GM21529 (cell line): ENCODE data around the gene NLRP4.

Experiments used
- ATAC-seq: cut with Tn5 transposase; IDR thresholded peaks from one replicate; pipeline ENCODE4 v1.9.1; 2021; ENCODE audit not compliant: unreplicated experiment

NLRP4 gene, protein sequence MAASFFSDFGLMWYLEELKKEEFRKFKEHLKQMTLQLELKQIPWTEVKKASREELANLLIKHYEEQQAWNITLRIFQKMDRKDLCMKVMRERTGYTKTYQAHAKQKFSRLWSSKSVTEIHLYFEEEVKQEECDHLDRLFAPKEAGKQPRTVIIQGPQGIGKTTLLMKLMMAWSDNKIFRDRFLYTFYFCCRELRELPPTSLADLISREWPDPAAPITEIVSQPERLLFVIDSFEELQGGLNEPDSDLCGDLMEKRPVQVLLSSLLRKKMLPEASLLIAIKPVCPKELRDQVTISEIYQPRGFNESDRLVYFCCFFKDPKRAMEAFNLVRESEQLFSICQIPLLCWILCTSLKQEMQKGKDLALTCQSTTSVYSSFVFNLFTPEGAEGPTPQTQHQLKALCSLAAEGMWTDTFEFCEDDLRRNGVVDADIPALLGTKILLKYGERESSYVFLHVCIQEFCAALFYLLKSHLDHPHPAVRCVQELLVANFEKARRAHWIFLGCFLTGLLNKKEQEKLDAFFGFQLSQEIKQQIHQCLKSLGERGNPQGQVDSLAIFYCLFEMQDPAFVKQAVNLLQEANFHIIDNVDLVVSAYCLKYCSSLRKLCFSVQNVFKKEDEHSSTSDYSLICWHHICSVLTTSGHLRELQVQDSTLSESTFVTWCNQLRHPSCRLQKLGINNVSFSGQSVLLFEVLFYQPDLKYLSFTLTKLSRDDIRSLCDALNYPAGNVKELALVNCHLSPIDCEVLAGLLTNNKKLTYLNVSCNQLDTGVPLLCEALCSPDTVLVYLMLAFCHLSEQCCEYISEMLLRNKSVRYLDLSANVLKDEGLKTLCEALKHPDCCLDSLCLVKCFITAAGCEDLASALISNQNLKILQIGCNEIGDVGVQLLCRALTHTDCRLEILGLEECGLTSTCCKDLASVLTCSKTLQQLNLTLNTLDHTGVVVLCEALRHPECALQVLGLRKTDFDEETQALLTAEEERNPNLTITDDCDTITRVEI

DNA sequence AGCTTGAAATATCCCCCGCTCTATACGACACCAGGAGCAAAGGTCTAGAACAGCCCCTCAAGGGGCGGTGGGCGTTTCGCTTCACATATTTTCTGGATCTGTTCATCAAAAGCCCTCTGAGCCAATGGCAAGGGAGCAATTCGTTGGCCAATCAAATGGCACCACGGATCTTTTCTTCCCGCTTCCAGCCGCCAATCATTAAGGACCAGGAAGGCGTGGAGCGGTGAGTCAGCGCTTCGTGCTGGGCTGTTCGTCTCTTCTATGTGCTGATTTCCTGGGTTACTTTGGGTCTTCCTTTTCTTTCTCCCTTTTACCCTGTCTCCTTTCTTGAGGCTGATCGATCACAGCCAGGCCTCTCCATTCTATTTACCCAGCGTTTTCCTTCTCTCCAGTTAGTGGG is at the start of gene NLRP4:
TSS of gene NLRP4 (plus strand) at position 201 of the 400 bp plus-strand sequence. CDS start 15,541 bp downstream, outside the sequence.
- ATAC-seq = no peak

DNA sequence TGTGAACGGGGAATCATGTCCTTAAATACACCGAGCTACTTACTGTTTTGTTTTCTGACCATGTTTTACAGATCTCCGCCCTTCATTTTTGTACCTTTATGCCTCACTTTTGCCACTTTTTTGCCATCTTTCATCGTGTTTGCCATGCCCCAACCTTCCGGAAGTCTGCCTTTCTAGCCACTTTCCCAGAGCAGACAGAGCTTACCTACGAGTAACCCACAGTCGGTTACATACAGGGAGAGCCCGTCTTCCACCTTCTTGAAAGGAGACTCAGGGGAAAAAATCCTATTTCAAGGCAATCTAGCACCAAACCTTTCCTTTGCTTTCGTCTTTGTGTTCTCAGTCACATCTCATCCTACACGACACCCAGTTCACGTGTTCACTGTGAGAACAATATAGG is 41.3 kb upstream of the NLRP4 start:
- no peak for ATAC-seq

DNA sequence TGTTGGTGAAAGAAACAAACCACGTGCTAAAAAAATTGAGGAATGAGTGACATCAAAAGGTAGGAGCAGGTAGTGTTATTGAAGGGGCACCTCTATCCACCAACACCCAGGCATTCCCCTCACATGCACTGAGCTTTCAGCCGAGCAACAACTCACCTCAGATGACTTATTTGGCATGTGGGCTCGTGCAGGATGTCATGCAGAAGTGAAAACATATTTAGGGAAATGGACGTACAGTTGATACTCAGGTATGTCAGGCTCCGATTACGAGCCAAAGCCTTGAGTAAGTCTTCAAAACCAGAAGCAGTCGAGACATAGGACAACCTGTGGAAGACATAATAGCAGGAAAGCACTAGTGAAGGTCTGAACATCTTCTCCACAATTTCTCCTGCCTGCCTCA is 34.9 kb upstream of the NLRP4 start:
- no peak for ATAC-seq

DNA sequence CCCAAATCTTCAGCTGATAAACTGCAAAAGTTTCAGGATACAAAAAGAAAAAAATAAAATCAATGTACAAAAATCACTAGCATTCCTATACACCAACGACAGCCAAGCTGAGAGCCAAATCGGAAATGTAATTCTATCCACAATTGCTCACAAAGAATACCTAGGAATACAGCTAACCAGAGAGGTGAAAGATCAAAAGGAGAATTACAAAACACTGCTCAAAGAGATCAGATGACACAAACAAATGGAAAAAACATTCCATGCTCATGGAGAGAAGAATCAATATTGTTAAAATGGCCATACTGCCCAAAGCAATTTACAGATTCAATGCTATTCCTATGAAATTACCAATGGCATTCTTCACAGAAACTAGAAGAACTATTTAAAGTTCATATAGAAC is 34.1 kb upstream of the NLRP4 start:
- no peak for ATAC-seq

DNA sequence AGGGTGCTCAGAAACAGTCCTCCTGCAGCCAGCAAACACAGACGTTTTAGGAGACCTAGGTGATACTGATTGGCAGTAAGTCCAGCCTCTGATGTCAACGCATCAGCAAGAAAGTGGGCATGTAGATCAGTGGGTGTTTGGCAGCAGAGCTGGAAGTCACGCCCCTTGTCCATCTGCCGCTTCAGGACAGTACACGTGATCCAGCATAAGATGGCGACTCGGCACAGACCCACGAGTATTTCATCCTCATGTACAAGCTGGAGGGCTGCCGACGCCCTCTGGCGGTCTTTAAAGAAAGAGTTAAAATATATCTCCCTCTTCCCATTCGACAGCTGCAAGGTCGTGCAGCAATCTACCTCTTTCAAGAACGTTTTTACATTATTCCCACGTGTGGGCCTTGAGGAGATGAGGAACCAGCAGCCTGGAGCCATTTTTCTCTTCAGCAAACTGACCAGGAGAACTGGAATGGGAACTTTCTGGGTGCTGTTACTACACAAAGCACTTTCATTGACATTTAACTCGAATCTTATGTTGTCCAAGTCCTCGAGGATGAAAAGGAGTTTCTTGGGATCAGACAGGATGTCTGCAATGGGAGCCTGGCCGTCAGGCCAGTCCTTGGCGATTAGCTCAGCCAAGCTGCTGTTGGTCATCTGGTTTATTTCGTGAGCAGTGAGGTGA is 26.8 kb upstream of the NLRP4 start:
- ATAC-seq = no peak

DNA sequence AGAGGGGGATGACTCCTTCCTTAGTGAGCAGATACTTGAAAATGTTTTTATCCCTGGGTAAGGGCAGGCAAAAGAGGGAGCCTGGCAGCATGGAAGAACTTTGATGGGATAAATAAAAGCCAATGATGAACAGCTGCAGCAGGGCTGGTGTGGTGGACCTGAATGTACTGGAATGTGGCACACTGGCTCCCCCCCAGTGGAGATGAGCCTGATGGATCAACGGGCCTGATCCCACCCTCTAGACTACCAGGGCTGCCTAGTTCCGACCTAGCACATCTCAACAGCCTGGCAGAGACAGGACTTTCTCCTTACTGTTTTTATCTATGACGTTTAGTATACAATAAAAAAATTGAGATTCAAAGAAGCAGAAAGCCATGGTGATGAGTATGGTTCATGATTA is 25.0 kb upstream of the NLRP4 start:
- ATAC-seq = no peak

DNA sequence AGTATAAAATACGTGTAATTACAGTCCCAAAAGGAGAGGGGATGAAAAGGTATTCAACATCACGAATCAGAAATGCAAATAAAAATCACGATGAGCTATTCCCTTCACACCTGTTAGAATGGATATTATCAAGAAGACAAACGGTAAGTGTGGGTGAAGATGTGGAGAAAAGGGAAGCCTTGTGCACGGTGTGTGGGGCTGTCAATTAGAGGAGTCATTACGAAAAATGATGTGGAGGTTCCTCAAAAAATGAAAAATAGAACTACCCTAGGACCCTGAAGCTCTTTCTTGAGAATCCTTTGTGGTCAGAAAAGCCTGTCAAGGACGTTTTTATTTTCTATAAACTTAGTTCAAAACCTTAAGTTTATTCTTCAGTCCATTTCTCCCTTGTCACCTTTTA is 23.9 kb upstream of the NLRP4 start:
- no peak for ATAC-seq

DNA sequence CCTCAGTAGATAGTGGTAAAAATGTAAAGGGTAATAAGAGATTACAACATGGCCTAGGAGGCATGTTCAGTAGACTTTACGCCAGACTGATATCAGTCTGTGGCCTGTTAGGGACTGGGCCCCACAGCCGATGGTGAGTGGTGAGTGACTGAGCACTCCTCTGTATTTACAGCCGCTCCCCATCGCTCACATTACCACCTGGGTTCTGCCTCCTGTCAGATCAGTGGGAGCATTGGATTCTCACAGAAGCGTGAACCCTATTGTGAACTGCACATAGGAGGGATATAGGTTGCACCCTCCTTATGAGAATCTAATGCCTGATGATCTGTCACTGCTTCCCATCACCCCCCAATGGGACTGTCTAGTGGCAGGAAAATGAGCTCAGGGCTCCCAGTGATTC is 22.4 kb upstream of the NLRP4 start:
- no peak for ATAC-seq

DNA sequence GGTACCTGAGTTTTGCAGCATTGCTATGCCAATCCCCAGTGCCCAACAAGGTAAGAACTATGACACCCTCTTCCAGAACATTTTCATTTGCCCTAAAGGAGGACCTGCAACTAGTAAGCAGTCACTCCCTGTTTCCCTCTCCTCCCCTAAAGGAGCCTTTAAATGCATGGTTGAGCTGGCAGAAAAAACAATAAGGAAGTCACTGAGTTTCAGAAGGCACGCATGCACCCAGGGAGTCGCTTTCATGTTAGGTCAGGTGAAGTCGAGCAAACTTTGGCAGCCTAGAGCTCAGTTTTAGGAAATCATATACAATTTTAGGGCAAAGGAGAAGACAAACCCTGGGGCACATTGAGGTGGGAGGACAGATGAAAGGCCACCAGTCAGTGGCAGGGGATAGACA is 16.3 kb upstream of the NLRP4 start:
- no peak for ATAC-seq

DNA sequence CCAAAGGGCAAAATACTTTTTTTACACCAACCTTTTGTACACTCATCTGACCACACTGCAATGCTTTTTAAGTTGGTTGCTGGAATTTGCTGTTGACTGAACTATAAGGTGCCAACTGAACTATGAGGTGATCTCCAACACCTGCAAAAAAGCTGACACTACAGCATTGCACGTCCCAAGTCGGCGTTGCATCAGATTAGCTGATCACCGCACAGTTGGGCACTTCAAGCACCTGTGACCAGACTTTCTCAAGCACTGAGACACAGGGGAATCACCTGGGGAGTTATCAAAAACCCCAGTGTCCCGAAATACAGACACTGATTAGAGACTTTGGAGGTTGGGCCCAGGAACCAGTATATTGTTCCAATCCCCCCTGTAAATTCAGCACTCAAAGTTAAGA is 5.7 kb upstream of the NLRP4 start:
- ATAC-seq = no peak

DNA sequence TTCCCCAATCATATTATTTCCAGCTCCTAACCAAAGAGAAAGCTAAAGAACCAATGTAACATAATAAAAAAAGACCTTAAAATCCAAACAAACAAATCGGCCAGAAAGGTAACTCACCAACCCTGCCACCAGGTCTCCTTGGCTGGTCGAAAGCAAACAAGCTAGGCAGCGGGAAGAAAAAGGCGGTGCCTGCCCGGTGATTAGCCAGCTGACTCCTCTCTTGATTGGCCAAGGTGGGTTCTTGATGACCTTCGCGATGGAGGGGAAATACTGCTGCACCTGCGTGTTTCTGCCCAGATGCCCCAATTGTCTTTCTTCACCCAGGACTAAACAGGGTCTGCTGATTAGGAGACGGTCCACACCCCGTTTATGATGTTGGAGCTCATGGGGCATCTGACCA is 4.5 kb upstream of the NLRP4 start, which contains the start of gene NLRP11:
TSS of gene NLRP11 (minus strand) at position 154 of the 400 bp plus-strand sequence. CDS start 13,825 bp downstream, outside the sequence.
- ATAC-seq = no peak

DNA sequence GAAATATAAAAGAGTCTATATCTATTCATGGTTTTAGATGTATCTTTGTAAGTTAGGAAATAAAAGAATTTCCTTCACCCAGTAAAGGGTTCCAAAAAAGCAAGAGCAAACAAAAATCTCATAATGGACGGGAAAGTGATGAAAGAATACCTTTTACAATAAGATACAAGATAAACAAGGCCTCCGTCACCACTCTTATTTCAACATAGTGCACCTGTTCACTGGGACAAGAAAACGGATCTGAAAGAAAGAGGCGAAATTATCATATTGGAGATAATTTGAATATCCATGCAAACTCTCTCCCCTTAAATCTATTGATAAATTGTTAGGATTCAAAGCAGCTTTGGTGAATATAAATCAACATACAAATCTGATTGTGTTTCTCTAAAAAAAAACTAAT is 3.7 kb upstream of the NLRP4 start:
- no peak for ATAC-seq

DNA sequence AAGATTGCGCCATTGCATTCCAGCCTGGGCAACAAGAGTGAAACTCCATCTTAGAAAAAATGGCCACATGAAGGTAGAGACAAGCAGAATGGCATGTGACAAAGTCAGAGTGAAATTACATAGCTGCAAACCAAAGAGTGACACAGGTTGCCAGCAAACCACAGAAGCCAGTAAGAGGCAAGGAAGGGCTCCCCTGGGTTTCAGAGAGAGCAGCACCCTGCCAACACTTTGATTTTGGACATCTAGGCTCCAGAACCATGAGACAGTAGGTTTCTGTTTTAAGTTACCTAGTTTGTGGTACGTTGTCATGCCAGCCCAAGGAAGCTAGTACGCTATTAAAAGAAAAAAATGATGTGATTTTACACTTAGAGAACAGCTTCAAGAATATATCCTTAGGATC is 1.9 kb downstream of the NLRP4 start:
- no peak for ATAC-seq

DNA sequence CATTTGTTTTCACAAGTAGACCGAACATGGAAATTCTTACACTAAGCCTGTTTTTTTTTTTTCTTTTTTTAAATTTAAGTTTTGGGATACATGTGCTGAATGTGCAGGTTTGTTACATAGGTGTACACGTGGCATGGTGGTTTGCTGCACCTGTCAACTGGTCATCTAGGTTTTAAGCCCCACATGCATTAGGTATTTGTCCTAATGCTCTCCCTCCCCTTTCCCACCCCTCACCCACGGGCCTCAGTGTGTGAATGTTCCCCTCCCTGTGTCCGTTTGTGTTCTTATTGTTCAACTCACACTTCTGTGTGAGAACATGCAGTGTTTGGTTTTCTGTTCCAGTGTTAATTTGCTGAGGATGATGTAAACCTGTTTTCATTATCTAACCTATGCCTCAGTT is 2.6 kb downstream of the NLRP4 start:
- ATAC-seq = no peak

DNA sequence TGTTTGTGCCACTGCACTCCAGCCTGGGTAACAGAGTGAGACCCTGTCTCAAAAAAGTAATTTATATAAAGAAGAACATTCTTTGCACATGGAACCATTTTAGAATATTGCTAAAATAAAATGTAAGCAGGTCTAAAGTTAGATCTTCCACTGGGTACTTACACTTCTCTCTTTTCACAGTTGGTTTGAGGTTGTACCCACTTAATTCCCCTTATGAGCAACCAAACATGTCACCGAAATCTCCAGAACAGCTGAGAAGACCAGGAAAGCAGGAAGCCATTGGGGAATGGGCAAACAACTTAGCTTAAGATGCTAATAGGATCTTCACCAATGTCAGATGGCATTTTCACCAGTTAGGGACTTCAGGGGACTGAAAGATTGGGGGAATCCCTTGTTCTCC is 18.8 kb downstream of the NLRP4 start:
- ATAC-seq = no peak

DNA sequence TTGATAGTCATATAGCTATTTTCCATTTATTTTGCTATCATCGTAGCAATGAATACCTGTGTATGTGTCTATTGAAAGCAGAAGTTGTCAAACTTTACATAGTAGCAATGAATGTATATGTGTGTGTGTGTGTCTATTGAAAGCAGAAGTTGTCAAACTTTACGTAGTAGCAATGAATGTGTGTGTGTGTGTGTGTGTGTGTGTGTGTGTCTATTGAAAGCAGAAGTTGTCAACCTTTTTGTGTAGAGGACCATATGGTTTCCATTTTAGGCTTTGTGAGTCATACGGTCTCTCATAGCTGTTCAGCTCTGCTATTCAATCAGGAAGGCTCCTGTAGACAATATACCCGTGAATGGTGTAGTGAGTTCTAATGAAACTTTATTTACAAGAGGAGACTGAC is 20.8 kb downstream of the NLRP4 start:
- ATAC-seq = no peak

DNA sequence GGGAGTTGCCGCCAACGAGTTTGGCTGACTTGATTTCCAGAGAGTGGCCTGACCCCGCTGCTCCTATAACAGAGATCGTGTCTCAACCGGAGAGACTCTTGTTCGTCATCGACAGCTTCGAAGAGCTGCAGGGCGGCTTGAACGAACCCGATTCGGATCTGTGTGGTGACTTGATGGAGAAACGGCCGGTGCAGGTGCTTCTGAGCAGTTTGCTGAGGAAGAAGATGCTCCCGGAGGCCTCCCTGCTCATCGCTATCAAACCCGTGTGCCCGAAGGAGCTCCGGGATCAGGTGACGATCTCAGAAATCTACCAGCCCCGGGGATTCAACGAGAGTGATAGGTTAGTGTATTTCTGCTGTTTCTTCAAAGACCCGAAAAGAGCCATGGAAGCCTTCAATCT is 21.6 kb downstream of the NLRP4 start:
- ATAC-seq = no peak

DNA sequence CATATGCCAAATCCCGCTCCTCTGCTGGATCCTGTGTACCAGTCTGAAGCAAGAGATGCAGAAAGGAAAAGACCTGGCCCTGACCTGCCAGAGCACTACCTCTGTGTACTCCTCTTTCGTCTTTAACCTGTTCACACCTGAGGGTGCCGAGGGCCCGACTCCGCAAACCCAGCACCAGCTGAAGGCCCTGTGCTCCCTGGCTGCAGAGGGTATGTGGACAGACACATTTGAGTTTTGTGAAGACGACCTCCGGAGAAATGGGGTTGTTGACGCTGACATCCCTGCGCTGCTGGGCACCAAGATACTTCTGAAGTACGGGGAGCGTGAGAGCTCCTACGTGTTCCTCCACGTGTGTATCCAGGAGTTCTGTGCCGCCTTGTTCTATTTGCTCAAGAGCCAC is 22.1 kb downstream of the NLRP4 start:
- ATAC-seq = no peak

DNA sequence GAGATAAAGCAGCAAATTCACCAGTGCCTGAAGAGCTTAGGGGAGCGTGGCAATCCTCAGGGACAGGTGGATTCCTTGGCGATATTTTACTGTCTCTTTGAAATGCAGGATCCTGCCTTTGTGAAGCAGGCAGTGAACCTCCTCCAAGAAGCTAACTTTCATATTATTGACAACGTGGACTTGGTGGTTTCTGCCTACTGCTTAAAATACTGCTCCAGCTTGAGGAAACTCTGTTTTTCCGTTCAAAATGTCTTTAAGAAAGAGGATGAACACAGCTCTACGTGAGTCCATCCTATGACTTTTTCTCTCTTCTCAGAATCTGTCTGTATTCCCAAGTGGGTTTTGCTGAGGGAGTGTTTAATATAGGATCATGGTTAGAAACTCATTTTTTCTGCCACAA is 22.6 kb downstream of the NLRP4 start:
- no peak for ATAC-seq

DNA sequence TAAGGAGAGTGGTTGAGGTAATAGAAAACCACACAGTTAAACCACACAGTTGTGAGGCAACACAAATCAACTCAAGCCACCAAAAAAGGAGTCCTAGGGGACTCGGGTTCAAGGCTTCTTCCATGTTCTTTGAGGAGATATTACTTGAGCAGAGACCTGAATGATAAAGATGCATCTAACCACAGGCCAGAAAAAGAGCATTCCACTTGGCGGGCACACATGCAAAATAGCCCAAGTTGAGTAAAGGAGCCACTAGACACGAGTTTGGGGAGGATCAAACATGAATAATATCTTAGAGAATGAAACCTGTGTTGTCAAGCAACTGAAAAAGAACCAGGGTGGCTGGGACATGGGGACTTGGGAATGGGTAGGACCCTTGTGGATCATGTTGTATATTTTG is 30.2 kb downstream of the NLRP4 start:
- ATAC-seq = no peak

DNA sequence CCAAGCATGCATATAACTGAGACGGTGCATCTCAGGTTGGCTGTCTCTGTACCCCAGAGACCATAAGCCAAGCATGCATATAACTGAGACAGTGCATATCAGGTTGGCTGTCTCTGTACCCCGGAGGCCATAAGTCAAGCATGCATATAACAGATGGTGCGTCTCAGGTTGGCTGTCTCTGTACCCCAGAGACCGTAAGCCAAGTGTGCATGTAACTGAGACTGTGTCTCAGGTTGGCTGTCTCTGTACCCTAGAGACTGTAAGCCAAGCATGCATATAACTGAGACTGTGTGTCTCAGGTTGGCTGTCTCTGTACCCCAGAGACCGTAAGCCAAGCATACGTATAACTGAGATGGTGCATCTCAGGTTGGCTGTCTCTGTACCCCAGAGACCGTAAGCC is 30.8 kb downstream of the NLRP4 start:
- no peak for ATAC-seq
